Thyroid gland (tissue), 4 donors: Measurements from ENCODE around the gene SEC14L1.
"Not testable (repeated sequence)": the region's sequence is repeated elsewhere in the genome, so short reads cannot be mapped to it uniquely, and the experiment has no call there.

Source experiments
- CTCF ChIP-seq, 6 experiments: fragments of 200-600 bp in 3 of 6; fragments of 450-650 bp in 3 of 6; sonication (generic) in 3 of 6; IDR thresholded peaks; one replicate each; pipeline ENCODE4 v1.5.1; 2016 to 2019; ENCODE audit warnings: antibody characterized with exemption in 6 of 6, mild to moderate bottlenecking in 2 of 6, inconsistent platforms in 1 of 6, moderate library complexity in 1 of 6
- POLR2A ChIP-seq, 2 donors: fragments of 450-650 bp; IDR thresholded peaks; one replicate each; pipeline ENCODE4 v1.6.1; 2017; ENCODE audit warnings: antibody characterized with exemption in 2 of 2, mild to moderate bottlenecking in 2 of 2, moderate library complexity in 1 of 2

GRCh38 chr17:77252306-77252705 lies 111.5 kb downstream of the SEC14L1 start:
- not testable (repeated sequence) for TF ChIP-seq CTCF, POLR2A (IDR thresholded peaks at IDR 0.05)
